AG10803 (cell line): ENCODE results near the gene GCH1.

ENCODE experiments used
- DNase-seq: peaks from one replicate; pipeline ENCODE4 v3.0.0; 2010; ENCODE audit warnings: low read depth
- H3K4me3 ChIP-seq: 2 replicates; pipeline ENCODE4 v1.5.1; 2011; ENCODE audit warnings: mild to moderate bottlenecking, low read length, control low read depth
- TF ChIP-seq, protein P1 (sequence below): conservative IDR thresholded peaks from 2 replicates; pipeline ENCODE4 v1.5.1; 2011; ENCODE audit warnings: mild to moderate bottlenecking, low read length, control low read depth, inconsistent platforms

GCH1 gene

DNA sequence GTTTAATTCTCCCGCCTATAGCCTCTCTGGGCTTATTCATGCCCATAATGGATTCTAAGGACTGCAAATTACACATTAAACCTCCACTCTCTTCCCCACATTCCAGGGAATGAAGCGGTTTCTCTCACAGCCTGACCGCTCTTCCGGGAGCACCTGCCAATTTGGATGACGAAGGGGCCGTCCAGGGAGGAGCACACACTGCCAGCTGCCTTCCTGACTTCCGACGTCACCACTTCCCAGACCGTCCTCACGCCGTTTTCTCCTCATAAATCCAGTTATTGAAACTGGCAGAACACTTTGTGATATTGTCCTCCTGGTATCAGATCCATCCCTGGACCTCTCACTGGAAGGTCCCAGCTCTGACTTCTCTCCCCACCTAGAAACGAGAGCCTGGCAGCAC, 87.6 kb downstream of the GCH1 start:
- TF ChIP-seq, protein P1, sequence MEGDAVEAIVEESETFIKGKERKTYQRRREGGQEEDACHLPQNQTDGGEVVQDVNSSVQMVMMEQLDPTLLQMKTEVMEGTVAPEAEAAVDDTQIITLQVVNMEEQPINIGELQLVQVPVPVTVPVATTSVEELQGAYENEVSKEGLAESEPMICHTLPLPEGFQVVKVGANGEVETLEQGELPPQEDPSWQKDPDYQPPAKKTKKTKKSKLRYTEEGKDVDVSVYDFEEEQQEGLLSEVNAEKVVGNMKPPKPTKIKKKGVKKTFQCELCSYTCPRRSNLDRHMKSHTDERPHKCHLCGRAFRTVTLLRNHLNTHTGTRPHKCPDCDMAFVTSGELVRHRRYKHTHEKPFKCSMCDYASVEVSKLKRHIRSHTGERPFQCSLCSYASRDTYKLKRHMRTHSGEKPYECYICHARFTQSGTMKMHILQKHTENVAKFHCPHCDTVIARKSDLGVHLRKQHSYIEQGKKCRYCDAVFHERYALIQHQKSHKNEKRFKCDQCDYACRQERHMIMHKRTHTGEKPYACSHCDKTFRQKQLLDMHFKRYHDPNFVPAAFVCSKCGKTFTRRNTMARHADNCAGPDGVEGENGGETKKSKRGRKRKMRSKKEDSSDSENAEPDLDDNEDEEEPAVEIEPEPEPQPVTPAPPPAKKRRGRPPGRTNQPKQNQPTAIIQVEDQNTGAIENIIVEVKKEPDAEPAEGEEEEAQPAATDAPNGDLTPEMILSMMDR, result no peak
- peak; percentile 70 for DNase-seq
- H3K4me3 ChIP-seq, result no peak overlapping the region

- H3K4me3 ChIP-seq, result no peak overlapping the region
- TF ChIP-seq, protein P1, result no peak
Observed at GRCh38 chr14:54814076-54814475, 88.5 kb downstream of the GCH1 start.

DNA sequence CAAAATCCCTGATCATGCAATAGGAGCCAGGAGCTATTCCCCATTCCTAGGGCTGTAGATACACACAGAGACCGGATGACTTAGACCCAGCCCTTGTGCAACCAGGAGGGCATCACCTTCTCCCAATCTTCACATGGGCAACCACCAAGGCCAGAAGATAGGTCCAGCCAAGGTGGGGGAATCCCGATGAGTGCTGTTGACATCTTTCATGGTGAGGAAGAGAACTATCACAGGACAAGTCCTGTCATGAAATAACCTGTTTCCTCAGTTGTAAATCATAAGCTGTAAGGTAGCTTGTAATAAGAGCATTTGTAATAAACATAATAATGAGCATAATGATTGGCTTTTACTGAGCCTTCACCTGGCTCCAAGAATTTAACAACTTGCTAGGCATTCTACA, 89.5 kb downstream of the GCH1 start:
- no peak overlapping the region for H3K4me3 ChIP-seq
- no peak for DNase-seq
- TF ChIP-seq, protein P1, result no peak

More at GRCh38 chr14:54814076-54814475, 88.5 kb downstream of the GCH1 start:
- DNase-seq, result no peak

DNA sequence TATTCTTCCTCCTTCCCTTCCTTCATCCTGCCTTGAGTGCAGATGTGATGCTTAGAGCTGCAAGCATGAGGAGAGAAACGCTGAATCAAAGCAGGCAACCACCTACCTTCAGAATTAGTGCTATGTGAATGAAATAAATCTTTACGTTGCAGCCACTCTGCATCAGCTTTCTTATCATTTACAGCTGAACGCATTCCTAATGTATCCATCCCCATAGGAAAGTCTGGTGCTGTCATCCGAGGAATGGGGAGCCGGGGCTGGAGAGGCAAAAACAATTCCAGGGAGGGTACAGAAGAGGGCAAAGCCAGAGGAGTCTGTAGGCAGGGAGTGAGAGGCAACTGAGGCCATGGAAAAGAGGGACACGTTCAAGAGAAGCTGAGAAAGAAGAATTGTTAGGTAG, 90.0 kb downstream of the GCH1 start:
- no peak for DNase-seq
- TF ChIP-seq, protein P1, result no peak
- no peak overlapping the region for H3K4me3 ChIP-seq

DNA sequence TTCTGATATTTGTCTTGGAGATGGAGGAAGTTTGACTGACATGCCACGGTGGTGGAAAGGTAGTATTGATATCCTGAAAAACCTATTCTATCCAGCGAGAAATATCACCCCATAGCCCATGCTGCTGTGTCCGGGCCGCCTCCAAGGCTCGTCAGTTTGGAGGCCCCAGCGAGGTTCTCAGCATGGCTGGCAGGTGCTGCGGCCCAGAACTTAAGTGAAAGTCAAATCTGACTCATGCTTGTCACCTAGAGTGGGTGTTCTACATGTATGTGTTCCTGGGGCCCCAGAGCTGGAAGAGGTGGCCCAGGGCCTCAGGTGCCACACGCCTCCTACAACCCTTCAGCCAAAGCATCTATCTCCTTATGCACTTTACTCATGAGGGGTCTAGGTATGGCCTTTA, 92.9 kb downstream of the GCH1 start:
- TF ChIP-seq, protein P1, result no peak
- H3K4me3 ChIP-seq, result no peak overlapping the region
- DNase-seq, result no peak

- no peak for DNase-seq
Observed at GRCh38 chr14:54808326-54809161, 94.1 kb downstream of the GCH1 start.

More at GRCh38 chr14:54808326-54809161, 94.1 kb downstream of the GCH1 start:
- TF ChIP-seq, protein P1, result no peak
- no peak overlapping the region for H3K4me3 ChIP-seq
